Islet precursor cell (in vitro differentiated cells): ENCODE measurements around the gene CNOT11.
"Not testable (repeated sequence)": the region's sequence is repeated elsewhere in the genome, so short reads cannot be mapped to it uniquely, and the experiment has no call there.

Experiments used
- DNase-seq: peaks from one replicate; pipeline ENCODE4 v3.0.0-alpha.2; 2018

The CNOT11 gene

DNA sequence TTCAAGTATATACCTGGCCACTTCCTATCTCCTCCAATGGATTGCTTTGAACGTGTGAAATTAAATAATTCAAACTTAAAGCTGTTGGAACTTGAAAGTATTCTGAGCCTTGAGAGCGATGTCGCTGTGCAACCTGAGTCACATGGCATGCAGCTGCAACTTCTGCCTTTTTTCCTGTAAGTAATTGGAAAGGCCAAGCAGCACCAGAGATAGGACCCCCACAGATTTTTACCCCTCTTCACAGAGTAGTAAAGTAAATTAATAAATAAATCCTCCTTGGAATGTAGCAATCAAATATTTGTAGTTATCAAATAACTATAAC lies 59.0 kb downstream of the CNOT11 start:
- no peak for DNase-seq

DNA sequence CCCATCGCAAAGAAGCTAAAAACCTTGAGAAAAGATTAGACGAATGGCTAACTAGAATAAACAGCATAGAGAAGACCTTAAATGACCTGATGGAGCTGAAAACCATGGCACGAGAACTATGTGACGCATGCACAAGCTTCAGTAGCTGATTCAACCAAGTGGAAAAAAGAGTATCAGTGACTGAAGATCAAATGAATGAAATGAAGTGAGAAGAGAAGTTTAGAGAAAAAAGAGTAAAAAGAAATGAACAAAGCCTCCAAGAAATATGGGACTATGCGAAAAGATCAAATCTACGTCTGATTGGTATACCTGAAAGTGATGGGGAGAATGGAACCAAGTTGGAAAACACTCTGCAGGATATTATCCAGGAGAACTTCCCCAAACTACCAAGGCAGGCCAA lies 63.9 kb downstream of the CNOT11 start:
- DNase-seq, result not testable (repeated sequence)
